CD4-positive, alpha-beta T cell treated with Interferon gamma for 1 hour (primary cell): ENCODE measurements around the gene PRKAR2A.
A peak's percentile ranks its signal among the peaks of the same experiment; 100 is the strongest.

Source experiments
- DNase-seq: peaks from one replicate; pipeline ENCODE4 v3.0.0-alpha.2; 2020

Gene PRKAR2A

GRCh38 chr3:48847504-48848423, at the start of gene PRKAR2A:
TSS of gene PRKAR2A (minus strand) at chr3:48847874. CDS start at chr3:48847596, 278 bp downstream.
- DNase-seq = peak; percentile 86

GRCh38 chr3:48896936-48897335, 49.3 kb upstream of the PRKAR2A start:
- DNase-seq = no peak

- no peak for DNase-seq
Observed at GRCh38 chr3:48894516-48894915, 46.8 kb upstream of the PRKAR2A start.

GRCh38 chr3:48891606-48892005, 43.9 kb upstream of the PRKAR2A start:
- DNase-seq = no peak

GRCh38 chr3:48885753-48886152, 38.1 kb upstream of the PRKAR2A start:
- no peak for DNase-seq

- no peak for DNase-seq
Observed at GRCh38 chr3:48881652-48882114, 34.0 kb upstream of the PRKAR2A start.

GRCh38 chr3:48881006-48881405, 33.3 kb upstream of the PRKAR2A start:
- DNase-seq = no peak

GRCh38 chr3:48879994-48880377, 32.3 kb upstream of the PRKAR2A start:
- DNase-seq = no peak

- DNase-seq = no peak
Observed at GRCh38 chr3:48879307-48879993, 31.8 kb upstream of the PRKAR2A start.

GRCh38 chr3:48877671-48878070, 30.0 kb upstream of the PRKAR2A start:
- no peak for DNase-seq

GRCh38 chr3:48863122-48863521, 15.4 kb upstream of the PRKAR2A start:
- no peak for DNase-seq

GRCh38 chr3:48859206-48859605, 11.5 kb upstream of the PRKAR2A start:
- DNase-seq = no peak

GRCh38 chr3:48858709-48859108, 11.0 kb upstream of the PRKAR2A start:
- no peak for DNase-seq

GRCh38 chr3:48857641-48858040, 10.0 kb upstream of the PRKAR2A start:
- no peak for DNase-seq

- no peak for DNase-seq
Observed at GRCh38 chr3:48856469-48856868, 8.8 kb upstream of the PRKAR2A start.

- no peak for DNase-seq
Observed at GRCh38 chr3:48855681-48856447, 8.2 kb upstream of the PRKAR2A start.

GRCh38 chr3:48852151-48852550, 4.5 kb upstream of the PRKAR2A start:
- no peak for DNase-seq

GRCh38 chr3:48851407-48851806, 3.7 kb upstream of the PRKAR2A start:
- no peak for DNase-seq

GRCh38 chr3:48848816-48849515, 1.3 kb upstream of the PRKAR2A start:
- no peak for DNase-seq

- peak; percentile 34 for DNase-seq
Observed at GRCh38 chr3:48847053-48847503, 596 bp downstream of the PRKAR2A start.

- DNase-seq = no peak
Observed at GRCh38 chr3:48845170-48845569, 2.5 kb downstream of the PRKAR2A start.

GRCh38 chr3:48837163-48837562, 10.5 kb downstream of the PRKAR2A start:
- no peak for DNase-seq
